ENCODE data around the gene POPDC3.

DNA sequence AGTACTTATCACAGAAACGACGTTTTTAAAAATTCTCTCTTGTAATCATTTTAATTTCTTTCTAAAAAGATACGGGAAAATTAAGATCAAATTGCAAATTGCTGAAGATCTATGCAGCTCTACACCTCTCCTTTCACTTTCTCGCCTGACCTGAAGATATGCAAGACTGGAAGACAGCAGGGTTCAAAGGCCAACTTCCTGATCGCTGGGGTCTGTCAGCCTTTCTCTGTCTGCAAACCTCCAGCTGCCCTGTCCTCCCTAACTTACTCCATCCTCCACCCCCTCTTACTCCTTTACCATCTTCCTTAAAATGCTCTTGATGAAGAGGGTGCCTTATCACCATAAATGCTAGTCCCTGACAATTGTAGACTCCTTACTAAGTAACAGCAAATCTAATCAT is 63.7 kb downstream of the POPDC3 start:
- TF ChIP-seq, protein P1, sequence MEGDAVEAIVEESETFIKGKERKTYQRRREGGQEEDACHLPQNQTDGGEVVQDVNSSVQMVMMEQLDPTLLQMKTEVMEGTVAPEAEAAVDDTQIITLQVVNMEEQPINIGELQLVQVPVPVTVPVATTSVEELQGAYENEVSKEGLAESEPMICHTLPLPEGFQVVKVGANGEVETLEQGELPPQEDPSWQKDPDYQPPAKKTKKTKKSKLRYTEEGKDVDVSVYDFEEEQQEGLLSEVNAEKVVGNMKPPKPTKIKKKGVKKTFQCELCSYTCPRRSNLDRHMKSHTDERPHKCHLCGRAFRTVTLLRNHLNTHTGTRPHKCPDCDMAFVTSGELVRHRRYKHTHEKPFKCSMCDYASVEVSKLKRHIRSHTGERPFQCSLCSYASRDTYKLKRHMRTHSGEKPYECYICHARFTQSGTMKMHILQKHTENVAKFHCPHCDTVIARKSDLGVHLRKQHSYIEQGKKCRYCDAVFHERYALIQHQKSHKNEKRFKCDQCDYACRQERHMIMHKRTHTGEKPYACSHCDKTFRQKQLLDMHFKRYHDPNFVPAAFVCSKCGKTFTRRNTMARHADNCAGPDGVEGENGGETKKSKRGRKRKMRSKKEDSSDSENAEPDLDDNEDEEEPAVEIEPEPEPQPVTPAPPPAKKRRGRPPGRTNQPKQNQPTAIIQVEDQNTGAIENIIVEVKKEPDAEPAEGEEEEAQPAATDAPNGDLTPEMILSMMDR (IDR thresholded peaks at IDR 0.05; ENCODE audit: low read depth, low read length): no peak
- TF ChIP-seq POLR2A (IDR thresholded peaks at IDR 0.05; ENCODE audit: extremely low read depth, insufficient read length) (no peak), MYC (IDR thresholded peaks at IDR 0.05; ENCODE audit: low read depth, low read length) (no peak)
- TF ChIP-seq, protein P2, sequence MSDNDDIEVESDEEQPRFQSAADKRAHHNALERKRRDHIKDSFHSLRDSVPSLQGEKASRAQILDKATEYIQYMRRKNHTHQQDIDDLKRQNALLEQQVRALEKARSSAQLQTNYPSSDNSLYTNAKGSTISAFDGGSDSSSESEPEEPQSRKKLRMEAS (IDR thresholded peaks at IDR 0.05; ENCODE audit: low read depth, low read length): no peak

Measured in NB4 (cell line).